AG04449 (cell line): ENCODE measurements around the gene ZNF585A.
"Not testable (repeated sequence)": the region's sequence is repeated elsewhere in the genome, so short reads cannot be mapped to it uniquely, and the experiment has no call there.

Experiments used
- CTCF ChIA-PET: fragments of 350-600 bp; formaldehyde crosslinking; extraction: SDS; loops from one replicate; lab custom pipeline; 2021; ENCODE audit warnings: antibody characterized with exemption; lab: Yijun Ruan, JAX
- POLR2A ChIA-PET: fragments of 400-600, 350-600 bp; formaldehyde crosslinking; extraction: SDS; loops from one replicate; lab custom pipeline; 2020; ENCODE audit warnings: antibody characterized with exemption, inconsistent platforms; lab: Yijun Ruan, JAX
- DNase-seq: peaks from one replicate; pipeline ENCODE4 v3.0.0-alpha.2; 2010; ENCODE audit warnings: low read depth, low spot score
- H3K4me3 ChIP-seq: 2 replicates; pipeline ENCODE4 v1.5.1; 2011; ENCODE audit warnings: low read depth, mild to moderate bottlenecking, control low read depth, low read length
- CTCF ChIP-seq: IDR thresholded peaks from one replicate; pipeline ENCODE4 v1.5.1; 2011; ENCODE audit warnings: mild to moderate bottlenecking, moderate library complexity, low read length, control low read depth, inconsistent platforms; ENCODE audit not compliant: insufficient read depth; ENCODE audit errors: missing control alignments

ZNF585A gene

GRCh38 chr19:37128821-37129177, 43.7 kb downstream of the ZNF585A start:
- TF ChIP-seq CTCF, result no peak
- no peak overlapping the region for H3K4me3 ChIP-seq
- POLR2A ChIA-PET, result no interaction called here
- CTCF ChIA-PET, result no interaction called here
- no peak for DNase-seq

GRCh38 chr19:37127999-37128820, 44.3 kb downstream of the ZNF585A start:
- no peak overlapping the region for H3K4me3 ChIP-seq
- ChIA-PET CTCF (no interaction called here), POLR2A (no interaction called here)
- TF ChIP-seq CTCF, result no peak
- DNase-seq, result no peak

GRCh38 chr19:37122093-37122492, 50.4 kb downstream of the ZNF585A start:
- POLR2A ChIA-PET, H3K4me3 ChIP-seq, CTCF ChIA-PET, DNase-seq: not testable (repeated sequence)

GRCh38 chr19:37114001-37114400, 58.5 kb downstream of the ZNF585A start:
- no peak for DNase-seq
- no peak overlapping the region for H3K4me3 ChIP-seq
- ChIA-PET POLR2A (no interaction called here), CTCF (no interaction called here)
- TF ChIP-seq CTCF, result no peak

DNA sequence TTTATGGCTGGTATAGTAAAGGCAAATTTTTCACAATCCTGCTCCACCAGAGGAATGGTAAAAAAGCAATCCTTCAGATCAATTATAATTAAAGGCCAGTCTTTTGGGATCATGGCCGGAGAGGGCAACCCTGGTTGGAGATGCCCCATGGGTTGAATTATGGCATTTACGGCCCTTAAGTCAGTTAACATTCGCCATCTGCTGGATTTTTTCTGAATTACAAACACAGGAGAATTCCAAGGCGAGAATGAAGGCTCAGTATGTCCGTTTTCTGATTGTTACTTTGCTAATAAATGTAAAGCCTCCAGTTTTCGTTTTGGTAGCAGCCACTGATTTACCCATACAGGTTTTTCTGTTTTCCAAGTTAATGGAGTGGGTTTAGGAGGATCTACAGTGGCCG, 60.7 kb downstream of the ZNF585A start:
- DNase-seq, CTCF ChIA-PET: not testable (repeated sequence)

GRCh38 chr19:37104135-37104534, 68.4 kb downstream of the ZNF585A start:
- DNase-seq, POLR2A ChIA-PET, H3K4me3 ChIP-seq, CTCF ChIA-PET: not testable (repeated sequence)

More for the DNA sequence above, 60.7 kb downstream of the ZNF585A start:
- POLR2A ChIA-PET, H3K4me3 ChIP-seq: not testable (repeated sequence)

- no peak overlapping the region for H3K4me3 ChIP-seq
- TF ChIP-seq CTCF, result no peak
- CTCF ChIA-PET, result no interaction called here
- no peak for DNase-seq
- POLR2A ChIA-PET, result no interaction called here
Observed at GRCh38 chr19:37098570-37098969, 73.9 kb downstream of the ZNF585A start.

- DNase-seq, result no peak
- no peak overlapping the region for H3K4me3 ChIP-seq
- no peak for TF ChIP-seq CTCF
- POLR2A ChIA-PET, result no interaction called here
- CTCF ChIA-PET, result no interaction called here
Observed at GRCh38 chr19:37095859-37096258, 76.6 kb downstream of the ZNF585A start.
